HG02973 (cell line): ENCODE results near the gene TMEM18.

Source experiments
- ATAC-seq: cut with Tn5 transposase; IDR thresholded peaks from one replicate; pipeline ENCODE4 v1.9.1; 2021; ENCODE audit warnings: moderate library complexity; ENCODE audit not compliant: unreplicated experiment

The TMEM18 gene

GRCh38 chr2:623130-623922 is 53.9 kb downstream of the TMEM18 start:
- ATAC-seq = no peak

- ATAC-seq = no peak
Measured at GRCh38 chr2:622357-622756, 54.8 kb downstream of the TMEM18 start.

DNA sequence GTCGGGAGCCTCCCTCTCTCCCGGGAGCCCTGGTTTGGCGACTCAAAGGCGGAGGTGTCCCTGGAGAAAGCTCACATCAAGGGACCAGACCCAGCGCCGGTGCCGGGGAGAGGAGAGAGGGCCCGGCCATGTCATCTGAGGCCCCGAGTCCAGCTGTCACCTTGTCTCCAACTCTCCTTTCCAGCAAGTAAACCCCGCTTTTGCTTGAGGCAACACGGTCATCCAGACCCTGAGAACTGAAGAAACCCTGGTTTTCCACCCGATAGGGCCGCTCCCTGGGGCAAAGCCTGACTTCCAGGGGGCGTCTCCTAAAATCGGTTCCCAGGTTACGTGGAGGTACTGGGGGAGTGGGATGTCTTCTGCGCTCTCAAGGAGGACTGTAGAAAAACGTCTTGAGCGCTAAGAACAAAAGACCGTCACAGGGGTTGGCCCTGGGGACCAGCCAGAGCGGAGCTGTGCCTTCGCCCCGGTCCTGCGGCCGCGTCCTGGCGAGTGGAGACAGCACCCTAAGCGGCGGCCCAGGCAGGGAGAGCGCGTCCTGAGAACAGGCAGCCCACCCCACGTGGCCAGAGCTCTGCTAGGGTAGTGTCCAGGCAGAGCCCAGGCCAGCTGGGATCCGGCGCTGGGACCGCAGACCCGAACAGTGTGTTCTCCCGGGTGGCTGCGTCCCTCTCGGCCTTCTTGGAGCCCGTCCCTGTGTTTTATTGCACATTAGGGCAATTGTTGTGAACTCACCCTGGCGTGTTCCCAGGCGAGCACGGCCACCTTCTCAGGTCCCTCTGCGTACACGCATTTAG is 55.7 kb downstream of the TMEM18 start:
- ATAC-seq = no peak

DNA sequence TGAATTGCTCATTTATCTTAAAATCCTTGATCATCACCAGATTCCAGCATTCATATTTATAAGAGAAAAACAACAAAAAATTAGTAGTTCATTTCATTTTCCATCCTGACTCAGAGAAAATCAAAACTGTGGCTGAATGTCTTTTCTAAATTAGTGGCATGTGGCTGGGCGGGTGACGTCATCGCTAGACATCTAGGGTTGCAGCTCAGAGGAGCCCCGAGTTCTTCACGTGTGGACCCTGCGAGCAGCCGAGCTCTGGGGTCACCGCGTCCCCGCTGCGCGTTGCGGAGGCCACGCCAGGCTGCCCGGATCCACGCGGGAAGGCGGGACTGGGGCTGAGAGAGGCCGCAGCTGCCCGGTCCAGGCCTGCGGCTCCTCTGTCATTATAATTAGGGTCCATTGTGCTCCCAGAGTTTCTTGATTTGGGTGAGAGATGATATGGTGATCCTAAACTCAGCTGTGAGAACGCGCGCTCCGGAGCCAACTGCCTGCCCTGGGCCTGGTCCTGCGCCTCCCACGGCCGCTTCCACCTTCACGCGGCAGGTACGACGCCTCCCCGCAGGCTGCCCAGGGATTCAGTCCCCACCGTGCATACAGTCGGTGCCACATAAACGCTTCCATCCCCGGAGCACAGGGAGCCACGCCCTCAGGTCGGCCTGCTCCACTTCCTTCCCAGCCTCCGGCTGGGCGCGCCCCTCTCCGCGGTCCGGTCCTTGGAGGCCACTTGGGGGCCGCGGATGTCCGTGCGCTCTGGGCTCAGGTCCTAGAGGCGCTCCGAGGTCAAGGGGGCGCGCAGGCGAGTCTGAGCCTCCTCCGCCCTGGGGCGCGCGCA is 56.5 kb downstream of the TMEM18 start:
- no peak for ATAC-seq

- no peak for ATAC-seq
Measured at GRCh38 chr2:620004-620403, 57.2 kb downstream of the TMEM18 start.

DNA sequence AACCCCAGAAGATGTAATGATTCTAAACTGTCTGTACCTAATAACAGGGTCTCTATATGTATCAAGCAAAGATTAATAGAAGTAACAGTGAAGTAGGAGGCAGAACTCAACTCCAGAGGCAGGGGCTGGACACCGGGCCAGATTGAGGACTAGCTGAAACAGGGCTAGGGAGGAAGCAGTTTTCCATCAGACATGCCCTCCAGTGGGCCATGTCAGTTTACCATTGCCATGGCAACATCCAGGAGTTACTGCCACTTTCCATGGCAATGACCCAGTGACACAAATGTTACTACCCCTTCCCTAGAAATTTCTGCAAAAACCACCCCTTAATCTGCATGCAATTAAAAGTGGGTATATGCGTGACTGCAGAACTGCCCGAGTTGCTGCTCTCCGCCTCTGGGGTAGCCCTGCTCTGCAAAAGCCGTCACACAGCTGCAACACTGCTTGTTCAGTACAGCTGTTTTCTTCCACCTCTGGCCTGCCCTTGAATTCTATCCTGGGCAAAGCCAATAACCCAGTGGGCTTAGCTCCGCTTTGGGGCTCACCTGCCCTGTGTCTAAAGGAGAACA is 58.7 kb downstream of the TMEM18 start:
- ATAC-seq = no peak

DNA sequence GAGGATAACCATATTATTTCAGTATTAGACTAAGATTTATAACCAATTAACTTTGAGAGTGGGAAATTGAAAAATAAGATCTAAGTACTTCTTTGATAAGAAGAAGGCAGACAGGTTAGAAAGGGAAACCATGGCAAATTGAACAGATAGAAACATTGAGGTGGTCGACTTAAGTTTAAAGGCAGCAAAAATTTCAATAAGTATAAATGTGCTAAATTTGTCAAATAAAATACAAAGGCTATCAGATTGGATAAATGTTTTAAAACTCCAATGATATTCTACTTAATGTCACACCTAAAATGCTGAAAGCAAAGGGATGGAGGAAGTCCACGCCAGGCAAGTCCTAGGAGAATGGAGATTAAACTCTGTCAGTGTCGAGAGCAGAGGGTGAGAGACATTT is 59.2 kb downstream of the TMEM18 start:
- ATAC-seq = no peak
